B cell (primary cell): ENCODE measurements around the gene TNFRSF1B.

Experiments
- CTCF ChIP-seq: fragments of 200-600 bp; IDR thresholded peaks from one replicate; pipeline ENCODE4 v1.8.0; 2022; ENCODE audit warnings: antibody characterized with exemption, mild to moderate bottlenecking
- EZH2 ChIP-seq: IDR thresholded peaks from 2 replicates; pipeline ENCODE4 v1.6.1; 2012; ENCODE audit warnings: borderline replicate concordance, low read depth, mild to moderate bottlenecking, moderate library complexity, low read length; ENCODE audit not compliant: insufficient read depth, poor library complexity, severe bottlenecking

- TF ChIP-seq CTCF, result no peak
- no peak for TF ChIP-seq EZH2
These were observed 82.4 kb downstream of the TNFRSF1B start for GRCh38 chr1:12249181-12249580.
